ENCODE results near the gene PUSL1.

Gene PUSL1

DNA sequence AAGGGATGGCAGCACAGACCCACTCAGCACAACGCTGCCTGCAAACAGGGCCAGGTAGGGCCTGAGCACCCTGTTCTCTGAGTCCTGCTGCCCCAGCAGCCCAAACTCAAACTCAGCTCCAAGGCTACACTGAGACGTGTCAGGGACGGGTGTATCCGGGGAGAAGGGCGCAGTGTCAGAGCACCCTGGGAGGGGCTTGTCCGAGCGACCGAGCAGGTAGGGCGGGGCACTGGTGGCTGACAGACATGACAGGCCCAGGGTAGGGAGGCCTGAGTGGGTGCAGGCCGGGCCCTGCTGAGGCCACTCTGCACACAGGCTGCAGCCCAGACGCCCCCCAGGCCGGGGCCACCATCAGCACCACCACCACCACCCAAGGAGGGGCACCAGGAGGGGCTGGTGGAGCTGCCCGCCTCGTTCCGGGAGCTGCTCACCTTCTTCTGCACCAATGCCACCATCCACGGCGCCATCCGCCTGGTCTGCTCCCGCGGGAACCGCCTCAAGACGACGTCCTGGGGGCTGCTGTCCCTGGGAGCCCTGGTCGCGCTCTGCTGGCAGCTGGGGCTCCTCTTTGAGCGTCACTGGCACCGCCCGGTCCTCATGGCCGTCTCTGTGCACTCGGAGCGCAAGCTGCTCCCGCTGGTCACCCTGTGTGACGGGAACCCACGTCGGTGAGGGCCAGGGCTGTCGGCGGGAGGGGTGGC lies 22.6 kb upstream of the PUSL1 start:
- Mint-ChIP-seq H3K9me3 (no peaks in the 10 kb centered on the region), H3K27ac (no peak overlapping the region), H3K4me3 (no peak overlapping the region), H3K27me3 (ENCODE audit: low read depth) (no peaks in the 10 kb centered on the region), H3K36me3 (ENCODE audit: low read depth) (no peaks in the 10 kb centered on the region), H3K4me1 (ENCODE audit: low read depth) (no peaks in the 10 kb centered on the region)

DNA sequence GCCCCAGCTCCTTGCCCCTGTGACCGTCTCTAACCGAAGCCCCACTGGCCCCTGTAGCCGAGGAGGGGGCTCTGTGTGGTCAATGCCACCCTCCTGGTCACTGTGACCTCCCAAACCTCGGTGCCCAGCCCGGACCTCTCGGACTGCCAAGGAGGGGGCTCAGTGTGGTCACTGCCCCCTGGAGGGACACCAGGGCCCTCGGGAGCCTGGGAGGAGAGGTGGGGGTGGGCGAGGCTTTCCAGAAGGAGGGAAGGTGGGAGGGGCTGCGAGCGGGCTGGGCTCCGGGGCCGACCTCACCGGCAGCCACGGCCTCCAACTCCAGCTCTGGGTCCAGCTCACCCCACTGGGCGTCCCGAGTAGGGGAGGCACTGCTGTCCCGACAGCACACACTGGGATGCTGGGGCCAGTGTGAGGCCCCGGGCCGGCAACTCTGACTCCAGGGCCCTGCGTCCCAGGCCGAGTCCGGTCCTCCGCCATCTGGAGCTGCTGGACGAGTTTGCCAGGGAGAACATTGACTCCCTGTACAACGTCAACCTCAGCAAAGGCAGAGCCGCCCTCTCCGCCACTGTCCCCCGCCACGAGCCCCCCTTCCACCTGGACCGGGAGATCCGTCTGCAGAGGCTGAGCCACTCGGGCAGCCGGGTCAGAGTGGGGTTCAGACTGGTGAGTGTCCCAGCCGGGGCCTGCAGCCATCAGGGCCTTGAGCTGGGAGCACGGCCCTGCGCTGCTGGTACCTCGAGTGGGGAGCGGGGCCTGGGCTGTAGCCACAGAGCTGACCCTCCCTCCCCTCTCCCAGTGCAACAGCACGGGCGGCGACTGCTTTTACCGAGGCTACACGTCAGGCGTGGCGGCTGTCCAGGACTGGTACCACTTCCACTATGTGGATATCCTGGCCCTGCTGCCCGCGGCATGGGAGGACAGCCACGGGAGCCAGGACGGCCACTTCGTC lies 21.8 kb upstream of the PUSL1 start:
- no peaks in the 10 kb centered on the region for H3K27me3 Mint-ChIP-seq (ENCODE audit: low read depth)
- no peaks in the 10 kb centered on the region for H3K4me1 Mint-ChIP-seq (ENCODE audit: low read depth)
- H3K27ac Mint-ChIP-seq: no peak overlapping the region
- no peaks in the 10 kb centered on the region for H3K9me3 Mint-ChIP-seq
- H3K4me3 Mint-ChIP-seq: no peak overlapping the region
- H3K36me3 Mint-ChIP-seq (ENCODE audit: low read depth): no peaks in the 10 kb centered on the region

DNA sequence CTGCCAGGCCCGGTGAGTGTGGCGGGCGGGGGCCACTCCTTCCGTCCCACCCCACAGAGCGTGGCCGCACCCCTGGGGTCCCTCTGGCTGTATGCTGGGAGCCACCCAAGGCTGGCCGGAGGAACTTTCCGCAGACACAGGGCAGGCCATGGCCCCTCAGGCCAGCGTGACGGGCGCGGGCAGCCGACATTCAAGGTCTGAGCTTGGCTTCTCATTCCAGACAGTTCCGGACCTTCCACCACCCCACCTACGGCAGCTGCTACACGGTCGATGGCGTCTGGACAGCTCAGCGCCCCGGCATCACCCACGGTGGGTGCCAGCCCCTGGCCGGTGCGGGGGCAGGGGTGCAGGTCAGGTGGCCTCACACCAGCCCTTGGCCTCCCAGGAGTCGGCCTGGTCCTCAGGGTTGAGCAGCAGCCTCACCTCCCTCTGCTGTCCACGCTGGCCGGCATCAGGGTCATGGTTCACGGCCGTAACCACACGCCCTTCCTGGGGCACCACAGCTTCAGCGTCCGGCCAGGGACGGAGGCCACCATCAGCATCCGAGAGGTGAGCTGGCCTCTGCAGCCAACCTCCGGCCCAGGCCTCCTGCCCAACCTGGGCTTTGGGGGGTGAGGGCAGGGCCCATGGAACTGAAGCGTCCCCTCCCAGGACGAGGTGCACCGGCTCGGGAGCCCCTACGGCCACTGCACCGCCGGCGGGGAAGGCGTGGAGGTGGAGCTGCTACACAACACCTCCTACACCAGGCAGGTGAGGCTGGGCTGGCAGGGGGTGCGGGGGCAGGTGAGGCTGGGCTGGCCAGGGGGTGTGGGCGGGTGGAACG lies 20.9 kb upstream of the PUSL1 start:
- Mint-ChIP-seq H3K9me3 (no peaks in the 10 kb centered on the region), H3K4me1 (ENCODE audit: low read depth) (no peaks in the 10 kb centered on the region), H3K4me3 (no peak overlapping the region), H3K27me3 (ENCODE audit: low read depth) (no peaks in the 10 kb centered on the region), H3K27ac (no peak overlapping the region), H3K36me3 (ENCODE audit: low read depth) (no peaks in the 10 kb centered on the region)

DNA sequence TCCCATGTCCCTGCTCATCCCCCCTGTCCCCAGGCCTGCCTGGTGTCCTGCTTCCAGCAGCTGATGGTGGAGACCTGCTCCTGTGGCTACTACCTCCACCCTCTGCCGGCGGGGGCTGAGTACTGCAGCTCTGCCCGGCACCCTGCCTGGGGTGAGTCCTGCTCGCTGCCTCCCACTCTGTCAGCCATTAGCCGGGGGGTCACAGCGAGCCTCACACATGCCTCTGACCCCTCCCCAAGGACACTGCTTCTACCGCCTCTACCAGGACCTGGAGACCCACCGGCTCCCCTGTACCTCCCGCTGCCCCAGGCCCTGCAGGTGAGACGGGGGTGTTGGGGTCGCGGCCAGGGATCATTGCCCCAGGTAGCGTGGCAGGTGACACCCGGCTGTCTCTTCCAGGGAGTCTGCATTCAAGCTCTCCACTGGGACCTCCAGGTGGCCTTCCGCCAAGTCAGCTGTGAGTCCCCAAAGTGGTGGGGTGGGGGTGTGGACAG lies 18.1 kb upstream of the PUSL1 start:
- Mint-ChIP-seq H3K27me3 (ENCODE audit: low read depth) (no peaks in the 10 kb centered on the region), H3K9me3 (no peaks in the 10 kb centered on the region), H3K4me3 (no peak overlapping the region), H3K27ac (no peak overlapping the region), H3K36me3 (ENCODE audit: low read depth) (no peaks in the 10 kb centered on the region), H3K4me1 (ENCODE audit: low read depth) (no peaks in the 10 kb centered on the region)

DNA sequence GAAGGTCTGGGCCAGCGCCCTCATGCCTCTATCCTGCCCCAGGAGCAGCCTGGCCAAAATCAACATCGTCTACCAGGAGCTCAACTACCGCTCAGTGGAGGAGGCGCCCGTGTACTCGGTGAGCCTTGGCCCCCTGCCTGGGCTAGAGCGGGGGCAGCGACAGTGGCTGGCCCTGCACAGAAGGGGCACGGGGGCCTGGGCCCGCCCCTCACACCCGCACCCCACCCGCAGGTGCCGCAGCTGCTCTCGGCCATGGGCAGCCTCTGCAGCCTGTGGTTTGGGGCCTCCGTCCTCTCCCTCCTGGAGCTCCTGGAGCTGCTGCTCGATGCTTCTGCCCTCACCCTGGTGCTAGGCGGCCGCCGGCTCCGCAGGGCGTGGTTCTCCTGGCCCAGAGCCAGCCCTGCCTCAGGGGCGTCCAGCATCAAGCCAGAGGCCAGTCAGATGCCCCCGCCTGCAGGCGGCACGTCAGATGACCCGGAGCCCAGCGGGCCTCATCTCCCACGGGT lies 17.3 kb upstream of the PUSL1 start:
- Mint-ChIP-seq H3K27ac (no peak overlapping the region), H3K36me3 (ENCODE audit: low read depth) (no peaks in the 10 kb centered on the region), H3K4me1 (ENCODE audit: low read depth) (no peaks in the 10 kb centered on the region), H3K4me3 (no peak overlapping the region), H3K27me3 (ENCODE audit: low read depth) (no peaks in the 10 kb centered on the region), H3K9me3 (no peaks in the 10 kb centered on the region)

DNA sequence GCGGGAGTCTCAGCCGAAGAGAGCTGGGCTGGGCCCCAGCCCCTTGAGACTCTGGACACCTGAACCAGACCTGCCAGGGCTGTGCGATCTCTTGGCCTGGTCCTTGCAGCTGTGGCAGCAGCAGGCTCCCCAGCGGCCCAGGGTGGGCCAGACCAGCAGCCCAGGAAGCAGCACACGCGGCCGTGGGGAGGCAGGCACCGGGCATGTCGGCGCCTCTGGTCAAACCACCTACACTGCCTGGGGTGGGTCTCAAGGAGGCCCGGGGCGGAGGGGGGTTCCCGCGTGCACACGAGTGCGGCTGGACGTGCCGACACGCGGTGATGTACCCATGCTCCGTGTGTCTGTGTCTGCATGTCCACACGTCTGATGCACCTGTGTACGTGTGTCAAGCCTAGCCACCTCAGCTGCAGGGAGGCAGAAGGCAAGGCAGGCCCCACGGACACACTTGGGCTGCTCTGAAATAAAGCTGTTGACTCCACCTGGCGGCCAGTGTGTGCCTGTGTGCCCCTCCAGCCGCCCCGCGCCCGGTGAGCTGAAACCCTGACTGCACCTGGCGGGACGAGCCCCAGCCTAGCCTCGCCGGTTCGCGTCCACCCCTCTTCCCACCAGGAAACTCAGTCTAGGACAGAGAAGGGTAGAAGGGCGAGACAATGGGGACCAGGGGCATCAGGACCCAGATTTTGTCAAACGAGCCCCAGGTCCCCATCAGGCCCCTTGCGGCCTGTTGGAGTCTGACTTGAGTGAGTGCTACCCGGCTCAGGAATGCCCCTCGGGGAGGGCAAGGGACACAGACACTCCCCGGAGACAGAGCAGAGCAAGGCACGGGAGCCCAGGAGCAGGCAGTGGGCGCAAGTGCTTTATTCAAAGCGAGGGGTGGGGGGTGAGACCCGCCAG lies 16.6 kb upstream of the PUSL1 start:
- Mint-ChIP-seq H3K4me3 (no peak overlapping the region), H3K9me3 (no peaks in the 10 kb centered on the region), H3K36me3 (ENCODE audit: low read depth) (no peaks in the 10 kb centered on the region), H3K27ac (no peak overlapping the region), H3K4me1 (ENCODE audit: low read depth) (no peaks in the 10 kb centered on the region), H3K27me3 (ENCODE audit: low read depth) (no peaks in the 10 kb centered on the region)

DNA sequence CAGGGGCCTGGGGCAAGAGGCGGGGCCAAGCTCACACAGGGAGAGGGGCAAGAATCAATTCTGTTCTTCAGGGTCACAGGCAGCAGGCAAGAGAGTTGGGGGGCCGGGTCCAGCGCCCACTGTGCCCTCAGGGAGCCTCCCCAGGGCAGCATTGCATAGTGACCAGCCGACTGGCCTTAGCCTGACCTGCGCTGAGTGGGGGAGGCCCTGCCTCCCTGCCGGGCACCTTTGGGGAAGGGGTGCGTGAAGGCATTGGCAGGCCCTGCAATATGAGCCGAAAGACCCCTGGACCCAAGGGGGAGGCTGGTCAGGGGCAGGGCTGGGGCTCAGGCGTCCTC lies 16.0 kb upstream of the PUSL1 start:
- Mint-ChIP-seq H3K9me3 (no peaks in the 10 kb centered on the region), H3K27me3 (ENCODE audit: low read depth) (no peaks in the 10 kb centered on the region), H3K27ac (no peak overlapping the region)

DNA sequence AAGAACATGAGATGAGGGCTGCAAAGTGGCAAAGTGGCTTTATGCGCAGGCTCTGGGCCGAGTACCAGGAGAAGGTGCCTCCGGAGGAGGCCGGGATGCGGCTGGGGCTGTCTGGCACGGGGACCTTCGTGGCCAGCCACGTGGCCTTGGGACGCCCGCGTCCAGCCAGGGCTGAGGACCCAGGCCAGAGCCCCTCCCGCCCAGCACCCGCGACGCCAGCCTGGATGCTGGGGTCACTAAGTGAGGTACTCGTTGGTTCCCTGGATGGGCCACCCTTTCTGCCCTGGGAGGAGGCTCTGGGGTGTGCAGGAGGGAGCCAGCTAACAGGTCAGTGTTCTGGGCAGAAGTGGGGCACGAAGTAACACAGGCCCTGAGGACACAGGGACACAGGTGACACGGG lies 15.5 kb upstream of the PUSL1 start:
- Mint-ChIP-seq H3K4me3 (no peak overlapping the region), H3K36me3 (ENCODE audit: low read depth) (no peaks in the 10 kb centered on the region), H3K27ac (no peak overlapping the region), H3K9me3 (no peaks in the 10 kb centered on the region), H3K27me3 (ENCODE audit: low read depth) (no peaks in the 10 kb centered on the region), H3K4me1 (ENCODE audit: low read depth) (no peaks in the 10 kb centered on the region)

More for the DNA sequence above, 16.0 kb upstream of the PUSL1 start:
- no peak overlapping the region for H3K4me3 Mint-ChIP-seq
- H3K4me1 Mint-ChIP-seq (ENCODE audit: low read depth): no peaks in the 10 kb centered on the region
- no peaks in the 10 kb centered on the region for H3K36me3 Mint-ChIP-seq (ENCODE audit: low read depth)

DNA sequence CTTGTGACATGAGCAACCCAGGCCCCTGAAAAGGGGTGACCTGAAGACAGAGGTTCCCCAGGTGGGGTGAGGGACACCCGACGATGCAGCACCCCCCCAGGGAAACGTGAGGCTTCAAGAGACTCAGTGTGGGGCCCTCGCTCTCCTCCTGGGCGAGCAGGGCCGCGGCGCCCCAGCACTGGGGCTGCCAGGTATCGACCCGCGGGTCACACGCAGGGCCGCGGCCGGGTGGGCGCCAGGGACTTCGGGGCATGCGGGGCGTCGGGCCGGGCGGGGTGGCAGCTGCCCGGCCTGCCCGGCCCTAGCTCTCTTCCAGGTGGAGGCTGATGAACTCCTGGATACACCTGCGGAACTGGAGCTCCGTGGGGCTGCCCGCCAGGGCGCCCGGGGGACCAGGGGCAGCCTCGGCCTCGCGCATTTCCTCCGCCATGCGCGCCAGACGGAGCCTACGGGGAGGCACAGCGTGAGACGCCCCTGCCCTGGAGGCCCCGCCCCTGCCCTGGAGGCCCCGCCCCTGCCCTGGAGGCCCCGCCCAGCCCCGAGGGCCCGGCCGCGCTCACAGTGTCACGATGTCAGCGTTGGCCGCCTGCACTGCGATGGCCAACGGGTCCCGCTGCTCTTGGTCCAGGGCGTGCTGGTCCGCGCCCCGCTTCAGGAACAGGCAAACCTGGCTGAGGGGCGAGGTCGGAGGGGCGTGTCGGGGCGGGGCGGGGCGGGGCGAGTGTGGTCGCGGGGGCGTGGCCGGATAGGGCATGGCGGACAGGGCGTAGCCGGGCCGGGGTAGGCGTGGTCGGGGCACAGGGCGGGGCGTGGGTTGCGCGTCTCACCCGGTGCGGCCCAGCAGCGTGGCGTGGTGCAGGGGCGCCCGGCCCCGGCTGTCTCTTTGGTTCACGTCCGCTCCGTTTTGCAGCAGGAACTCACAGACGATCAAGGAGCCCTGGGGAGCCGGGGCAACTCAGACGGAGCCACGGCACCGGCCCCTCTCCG lies 14.8 kb upstream of the PUSL1 start:
- Mint-ChIP-seq H3K9me3 (no peaks in the 10 kb centered on the region), H3K27me3 (ENCODE audit: low read depth) (no peaks in the 10 kb centered on the region), H3K27ac (no peak overlapping the region), H3K4me1 (ENCODE audit: low read depth) (no peaks in the 10 kb centered on the region), H3K4me3 (no peak overlapping the region), H3K36me3 (ENCODE audit: low read depth) (no peaks in the 10 kb centered on the region)

DNA sequence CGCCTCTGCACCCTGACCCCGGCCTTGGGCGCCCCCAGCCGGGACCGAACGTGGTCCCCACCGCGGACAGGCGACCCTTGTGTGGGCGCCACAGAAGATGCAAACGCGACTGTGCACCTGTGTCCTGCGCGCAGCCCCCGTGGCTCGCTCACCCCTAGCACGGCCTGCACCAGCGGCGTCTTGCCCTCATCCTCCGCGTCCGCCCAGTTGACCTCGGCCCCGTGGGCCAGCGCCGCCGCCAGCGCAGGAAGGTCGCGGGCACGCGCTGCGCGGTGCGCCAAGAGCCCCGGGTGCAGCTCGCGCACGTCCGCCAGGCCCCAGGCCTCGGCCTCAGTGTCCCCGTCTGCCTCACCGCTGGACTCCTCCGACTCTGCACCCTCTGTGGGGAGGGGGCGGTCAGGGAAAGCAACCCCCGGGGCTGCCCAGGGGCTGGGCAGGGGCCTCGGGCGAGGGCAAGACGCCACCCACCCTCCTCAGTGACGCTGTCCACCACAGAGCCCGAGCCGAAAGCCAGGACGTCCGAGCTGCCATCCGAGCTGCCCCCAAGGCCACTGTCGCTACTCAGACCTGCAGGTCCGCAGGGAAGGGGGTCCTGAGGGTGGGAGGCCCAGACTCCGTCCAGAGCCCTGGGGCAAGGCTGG lies 14.0 kb upstream of the PUSL1 start:
- no peak overlapping the region for H3K27ac Mint-ChIP-seq
- H3K4me3 Mint-ChIP-seq: no peak overlapping the region
- H3K36me3 Mint-ChIP-seq (ENCODE audit: low read depth): no peaks in the 10 kb centered on the region
- no peaks in the 10 kb centered on the region for H3K27me3 Mint-ChIP-seq (ENCODE audit: low read depth)
- no peaks in the 10 kb centered on the region for H3K4me1 Mint-ChIP-seq (ENCODE audit: low read depth)
- no peaks in the 10 kb centered on the region for H3K9me3 Mint-ChIP-seq

DNA sequence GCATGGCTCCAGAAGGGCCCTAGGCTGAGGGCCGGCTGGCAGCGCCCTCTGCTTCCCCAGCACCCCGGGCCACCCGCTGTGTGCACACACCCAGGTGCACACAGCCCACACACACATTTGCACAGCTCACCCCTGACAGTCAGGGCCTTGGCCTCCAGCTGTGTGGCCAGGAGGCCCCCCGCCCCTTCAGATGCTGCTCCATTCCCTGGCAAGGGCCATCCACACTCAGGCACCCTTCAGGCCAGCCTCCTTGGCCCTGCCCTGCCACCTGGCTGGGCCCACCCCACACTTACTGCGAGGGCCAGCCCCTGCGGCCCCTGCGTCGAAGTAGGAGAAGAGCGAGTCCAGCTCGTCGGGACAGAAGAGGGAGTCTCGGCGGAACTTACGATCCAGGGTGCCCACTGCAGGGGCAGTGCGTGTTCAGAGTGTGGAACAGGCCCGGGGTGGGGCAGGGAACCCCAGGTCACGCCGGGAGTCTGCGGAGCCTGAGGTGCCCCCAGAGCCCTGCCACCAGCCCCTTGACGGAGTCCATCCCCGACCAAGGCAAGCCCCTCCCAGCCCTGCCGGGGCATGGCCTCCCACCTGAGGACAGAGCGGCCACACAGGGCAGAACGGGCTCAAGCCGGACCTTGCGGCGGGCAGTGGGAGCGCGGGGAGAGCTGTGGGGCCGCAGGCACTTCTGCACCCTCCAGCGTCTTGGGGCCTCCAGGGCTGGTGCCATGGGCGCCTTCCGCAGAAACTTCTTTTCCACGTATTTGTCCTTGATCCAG lies 13.1 kb upstream of the PUSL1 start:
- H3K27ac Mint-ChIP-seq: no peak overlapping the region
- no peaks in the 10 kb centered on the region for H3K4me1 Mint-ChIP-seq (ENCODE audit: low read depth)
- H3K27me3 Mint-ChIP-seq (ENCODE audit: low read depth): no peaks in the 10 kb centered on the region
- H3K36me3 Mint-ChIP-seq (ENCODE audit: low read depth): no peaks in the 10 kb centered on the region
- no peaks in the 10 kb centered on the region for H3K9me3 Mint-ChIP-seq
- no peak overlapping the region for H3K4me3 Mint-ChIP-seq

Data from T-helper 1 cell treated with Interleukin-12 subunit alpha and Interleukin-12 subunit beta and Interleukin-4 antibody, amounts not matched to agents 30 μg/mL and 1 μg/mL, for 36 hours (primary cell).